Endothelial cell (in vitro differentiated cells): Measurements from ENCODE around the gene SFRP2. TPM values are rescaled to one million over a fixed set of nuclear protein-coding genes. Genes with fewer than 3 reads are reported as not detected.

ENCODE experiments used
- DNase-seq: peaks from one replicate; pipeline ENCODE4 v3.0.0; 2021; ENCODE audit warnings: low spot score
- H3K27ac Mint-ChIP-seq: one replicate; pipeline ENCODE4 v1.8.0; 2021; ENCODE audit warnings: mixed read lengths, inconsistent platforms; ENCODE audit not compliant: unreplicated experiment
- H3K27me3 Mint-ChIP-seq: one replicate; pipeline ENCODE4 v1.8.0; 2021; ENCODE audit warnings: mild to moderate bottlenecking, moderate library complexity, mixed read lengths, inconsistent platforms; ENCODE audit not compliant: unreplicated experiment
- H3K36me3 Mint-ChIP-seq: one replicate; pipeline ENCODE4 v1.8.0; 2021; ENCODE audit warnings: mild to moderate bottlenecking, low read depth, mixed read lengths, inconsistent platforms; ENCODE audit not compliant: unreplicated experiment
- H3K4me1 Mint-ChIP-seq: one replicate; pipeline ENCODE4 v1.8.0; 2021; ENCODE audit warnings: mild to moderate bottlenecking, mixed read lengths, inconsistent platforms; ENCODE audit not compliant: unreplicated experiment
- H3K4me3 Mint-ChIP-seq: one replicate; pipeline ENCODE4 v1.8.0; 2021; ENCODE audit warnings: mild to moderate bottlenecking, mixed read lengths, inconsistent platforms; ENCODE audit not compliant: unreplicated experiment
- H3K9me3 Mint-ChIP-seq: one replicate; pipeline ENCODE4 v1.8.0; 2021; ENCODE audit warnings: mixed read lengths, inconsistent platforms; ENCODE audit not compliant: unreplicated experiment
- CTCF ChIP-seq: fragments of 200-600 bp; sonication (generic); IDR thresholded peaks from one replicate; pipeline ENCODE4 v1.5.0; 2021; ENCODE audit warnings: antibody characterized with exemption; ENCODE audit not compliant: unreplicated experiment
- total RNA-seq: library from RNA; stranded (reverse); fragmentation: NEBNext Ultra II Directional; extraction: Animal tissue kit (Norgen Biotek cat#: 25700); gene quantifications from one replicate; pipeline ENCODE4 v1.2.1, GENCODE V29; 2021; ENCODE audit not compliant: unreplicated experiment

The SFRP2 gene
- total RNA-seq, 1 donor from 2014 or later = 4.1 TPM

- no peak for TF ChIP-seq CTCF
- H3K9me3 Mint-ChIP-seq = no peaks in the 10 kb centered on the region
- peaks cover 32% of the 10 kb centered on the region for H3K4me1 Mint-ChIP-seq
- DNase-seq = peak; percentile 20
- H3K4me3 Mint-ChIP-seq = peak overlapping the region; percentile 42
- peaks cover 6% of the 10 kb centered on the region for H3K36me3 Mint-ChIP-seq
- peaks cover 20% of the 10 kb centered on the region for H3K27me3 Mint-ChIP-seq
- no peak overlapping the region for H3K27ac Mint-ChIP-seq
Measured at GRCh38 chr4:153789741-153790499, 1.0 kb upstream of the SFRP2 start.

GRCh38 chr4:153788051-153788412, 851 bp downstream of the SFRP2 start:
- Mint-ChIP-seq H3K9me3 (no peaks in the 10 kb centered on the region), H3K4me3 (peak overlapping the region; percentile 84), H3K4me1 (peaks cover 33% of the 10 kb centered on the region), H3K27ac (no peak overlapping the region), H3K27me3 (peaks cover 17% of the 10 kb centered on the region), H3K36me3 (peaks cover 6% of the 10 kb centered on the region)
- TF ChIP-seq CTCF = no peak
- DNase-seq = peak; percentile 22

GRCh38 chr4:153787575-153787974, 1.3 kb downstream of the SFRP2 start:
- H3K27me3 Mint-ChIP-seq = peaks cover 17% of the 10 kb centered on the region

GRCh38 chr4:153787061-153787560, 1.8 kb downstream of the SFRP2 start:
- H3K4me3 Mint-ChIP-seq = no peak overlapping the region
- TF ChIP-seq CTCF = no peak
- no peak overlapping the region for H3K27ac Mint-ChIP-seq
- no peak for DNase-seq
- H3K9me3 Mint-ChIP-seq = no peaks in the 10 kb centered on the region
- peaks cover 6% of the 10 kb centered on the region for H3K36me3 Mint-ChIP-seq
- H3K4me1 Mint-ChIP-seq = peaks cover 35% of the 10 kb centered on the region
- peaks cover 16% of the 10 kb centered on the region for H3K27me3 Mint-ChIP-seq

More at GRCh38 chr4:153787575-153787974, 1.3 kb downstream of the SFRP2 start:
- peaks cover 34% of the 10 kb centered on the region for H3K4me1 Mint-ChIP-seq
- peaks cover 6% of the 10 kb centered on the region for H3K36me3 Mint-ChIP-seq
- H3K27ac Mint-ChIP-seq = no peak overlapping the region
- no peak for TF ChIP-seq CTCF
- H3K9me3 Mint-ChIP-seq = no peaks in the 10 kb centered on the region
- H3K4me3 Mint-ChIP-seq = peak overlapping the region; percentile 84
- DNase-seq = no peak
